22Rv1 (cell line): ENCODE measurements around the gene ALDH18A1.
A peak's percentile ranks its signal among the peaks of the same experiment; 100 is the strongest.

Source experiments
- H3K27ac ChIP-seq: fragments of 450-650 bp; 2 replicates; pipeline ENCODE4 v1.5.1; 2017
- CTCF ChIP-seq: fragments of 450-650 bp; IDR thresholded peaks from 2 replicates; pipeline ENCODE4 v1.5.1; 2017; ENCODE audit warnings: mild to moderate bottlenecking
- ZFX ChIP-seq: fragments of 450-650 bp; IDR thresholded peaks from 2 replicates; pipeline ENCODE4 v1.6.1; 2017; ENCODE audit warnings: antibody characterized with exemption, borderline replicate concordance

Gene ALDH18A1

GRCh38 chr10:95661818-95662217, 5.3 kb upstream of the ALDH18A1 start:
- no peak overlapping the region for H3K27ac ChIP-seq
- no peak for TF ChIP-seq ZFX
- no peak for TF ChIP-seq CTCF

GRCh38 chr10:95660283-95660682, 3.8 kb upstream of the ALDH18A1 start:
- TF ChIP-seq CTCF (no peak), ZFX (no peak)
- no peak overlapping the region for H3K27ac ChIP-seq

GRCh38 chr10:95657250-95657649, 739 bp upstream of the ALDH18A1 start:
- H3K27ac ChIP-seq = peak overlapping the region; percentile 58
- TF ChIP-seq ZFX (no peak), CTCF (no peak)

GRCh38 chr10:95655571-95656290, 780 bp downstream of the ALDH18A1 start:
- TF ChIP-seq CTCF = no peak
- no peak for TF ChIP-seq ZFX
- H3K27ac ChIP-seq = peak overlapping the region; percentile 58

GRCh38 chr10:95653895-95654294, 2.6 kb downstream of the ALDH18A1 start:
- no peak for TF ChIP-seq ZFX
- TF ChIP-seq CTCF = no peak
- no peak overlapping the region for H3K27ac ChIP-seq

GRCh38 chr10:95651346-95652060, 5.0 kb downstream of the ALDH18A1 start:
- no peak for TF ChIP-seq CTCF
- no peak for TF ChIP-seq ZFX

GRCh38 chr10:95650232-95650631, 6.3 kb downstream of the ALDH18A1 start:
- H3K27ac ChIP-seq = no peak overlapping the region
- no peak for TF ChIP-seq ZFX
- TF ChIP-seq CTCF = no peak

More at GRCh38 chr10:95651346-95652060, 5.0 kb downstream of the ALDH18A1 start:
- no peak overlapping the region for H3K27ac ChIP-seq
